ENCODE data around the gene PIK3R5.

The PIK3R5 gene

GRCh38 chr17:8981443-8981842 is 15.9 kb upstream of the PIK3R5 start:
- DNase-seq (ENCODE audit: low read depth): no peak
- no peak overlapping the region for H3K4me3 ChIP-seq (ENCODE audit: low read depth, low read length)
- TF ChIP-seq CTCF (IDR thresholded peaks at IDR 0.05; ENCODE audit: control insufficient read depth, extremely low read depth, insufficient read depth): no peak

- H3K4me3 ChIP-seq (ENCODE audit: low read depth, low read length): no peak overlapping the region
- no peak for TF ChIP-seq CTCF (IDR thresholded peaks at IDR 0.05; ENCODE audit: control insufficient read depth, extremely low read depth, insufficient read depth)
- DNase-seq (ENCODE audit: low read depth): no peak
These were observed 14.2 kb upstream of the PIK3R5 start for GRCh38 chr17:8979715-8980114.

- no peak overlapping the region for H3K4me3 ChIP-seq (ENCODE audit: low read depth, low read length)
- no peak for DNase-seq (ENCODE audit: low read depth)
- TF ChIP-seq CTCF (IDR thresholded peaks at IDR 0.05; ENCODE audit: control insufficient read depth, extremely low read depth, insufficient read depth): no peak
These were observed 11.1 kb upstream of the PIK3R5 start for GRCh38 chr17:8976638-8977037.

GRCh38 chr17:8975091-8975725 is 9.7 kb upstream of the PIK3R5 start:
- H3K4me3 ChIP-seq (ENCODE audit: low read depth, low read length): no peak overlapping the region
- DNase-seq (ENCODE audit: low read depth): no peak
- no peak for TF ChIP-seq CTCF (IDR thresholded peaks at IDR 0.05; ENCODE audit: control insufficient read depth, extremely low read depth, insufficient read depth)

- no peak for DNase-seq (ENCODE audit: low read depth)
- TF ChIP-seq CTCF (IDR thresholded peaks at IDR 0.05; ENCODE audit: control insufficient read depth, extremely low read depth, insufficient read depth): no peak
These were observed 4.4 kb upstream of the PIK3R5 start for GRCh38 chr17:8969901-8970300.

GRCh38 chr17:8968503-8968902 is 3.0 kb upstream of the PIK3R5 start:
- TF ChIP-seq CTCF (IDR thresholded peaks at IDR 0.05; ENCODE audit: control insufficient read depth, extremely low read depth, insufficient read depth): no peak
- H3K4me3 ChIP-seq (ENCODE audit: low read depth, low read length): no peak overlapping the region
- DNase-seq (ENCODE audit: low read depth): no peak

More at GRCh38 chr17:8969901-8970300, 4.4 kb upstream of the PIK3R5 start:
- no peak overlapping the region for H3K4me3 ChIP-seq (ENCODE audit: low read depth, low read length)

GRCh38 chr17:8967861-8968260 is 2.4 kb upstream of the PIK3R5 start:
- DNase-seq (ENCODE audit: low read depth): no peak
- no peak overlapping the region for H3K4me3 ChIP-seq (ENCODE audit: low read depth, low read length)
- no peak for TF ChIP-seq CTCF (IDR thresholded peaks at IDR 0.05; ENCODE audit: control insufficient read depth, extremely low read depth, insufficient read depth)
